ENCODE measurements around the gene APC. TPM values are rescaled to one million over a fixed set of nuclear protein-coding genes. Genes with fewer than 3 reads are reported as not detected.

Gene APC
- total and polyA plus RNA-seq, 2 of the 8 experiments (the other 6 are each of a cell fraction or from before 2014, with no cell fraction given): 6.8 to 41.9 TPM

- TF ChIP-seq CHD7 (IDR thresholded peaks at IDR 0.05; ENCODE audit: insufficient replicate concordance, low read length) (no peak), CREB1 (IDR thresholded peaks at IDR 0.05) (no peak)
- TF ChIP-seq, protein P1, sequence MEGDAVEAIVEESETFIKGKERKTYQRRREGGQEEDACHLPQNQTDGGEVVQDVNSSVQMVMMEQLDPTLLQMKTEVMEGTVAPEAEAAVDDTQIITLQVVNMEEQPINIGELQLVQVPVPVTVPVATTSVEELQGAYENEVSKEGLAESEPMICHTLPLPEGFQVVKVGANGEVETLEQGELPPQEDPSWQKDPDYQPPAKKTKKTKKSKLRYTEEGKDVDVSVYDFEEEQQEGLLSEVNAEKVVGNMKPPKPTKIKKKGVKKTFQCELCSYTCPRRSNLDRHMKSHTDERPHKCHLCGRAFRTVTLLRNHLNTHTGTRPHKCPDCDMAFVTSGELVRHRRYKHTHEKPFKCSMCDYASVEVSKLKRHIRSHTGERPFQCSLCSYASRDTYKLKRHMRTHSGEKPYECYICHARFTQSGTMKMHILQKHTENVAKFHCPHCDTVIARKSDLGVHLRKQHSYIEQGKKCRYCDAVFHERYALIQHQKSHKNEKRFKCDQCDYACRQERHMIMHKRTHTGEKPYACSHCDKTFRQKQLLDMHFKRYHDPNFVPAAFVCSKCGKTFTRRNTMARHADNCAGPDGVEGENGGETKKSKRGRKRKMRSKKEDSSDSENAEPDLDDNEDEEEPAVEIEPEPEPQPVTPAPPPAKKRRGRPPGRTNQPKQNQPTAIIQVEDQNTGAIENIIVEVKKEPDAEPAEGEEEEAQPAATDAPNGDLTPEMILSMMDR (IDR thresholded peaks at IDR 0.05; ENCODE audit: control extremely low read depth in 1 of 3, insufficient read depth in 1 of 3, low read depth in 1 of 3, low read length in 3 of 3): no peak
Observed at GRCh38 chr5:112833971-112834370, 96.3 kb downstream of the APC start (continued).
